Measurements from ENCODE around the gene FOXP4.
"Not testable (repeated sequence)": the region's sequence is repeated elsewhere in the genome, so short reads cannot be mapped to it uniquely, and the experiment has no call there.

The FOXP4 gene

GRCh38 chr6:41600499-41601247 lies 54.5 kb downstream of the FOXP4 start:
- DNase-seq (ENCODE audit: low spot score): no peak

DNA sequence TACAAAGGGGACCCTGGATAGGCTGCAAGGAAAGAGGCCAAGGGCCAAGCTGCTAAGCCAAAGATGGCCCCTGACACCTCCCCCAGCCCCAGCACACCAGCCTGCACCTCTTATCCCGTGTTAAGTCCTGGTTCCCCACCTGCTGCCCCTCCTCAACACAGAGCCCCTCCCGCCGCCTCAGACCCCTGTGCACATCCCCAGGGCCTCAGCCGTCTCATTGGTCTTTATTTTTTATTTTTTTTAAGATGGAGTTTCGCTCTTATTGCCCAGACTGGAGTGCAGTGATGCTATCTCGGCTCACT lies 55.0 kb downstream of the FOXP4 start:
- DNase-seq (ENCODE audit: low spot score): no peak

GRCh38 chr6:41602422-41602743 lies 56.2 kb downstream of the FOXP4 start:
- DNase-seq (ENCODE audit: low spot score): no peak

- peak; percentile 93 for DNase-seq (ENCODE audit: low spot score)
Measured at GRCh38 chr6:41602864-41603608, 56.9 kb downstream of the FOXP4 start.

GRCh38 chr6:41604006-41604405 lies 57.8 kb downstream of the FOXP4 start:
- no peak for DNase-seq (ENCODE audit: low spot score)

GRCh38 chr6:41605649-41606048 lies 59.5 kb downstream of the FOXP4 start:
- no peak for DNase-seq (ENCODE audit: low spot score)

DNA sequence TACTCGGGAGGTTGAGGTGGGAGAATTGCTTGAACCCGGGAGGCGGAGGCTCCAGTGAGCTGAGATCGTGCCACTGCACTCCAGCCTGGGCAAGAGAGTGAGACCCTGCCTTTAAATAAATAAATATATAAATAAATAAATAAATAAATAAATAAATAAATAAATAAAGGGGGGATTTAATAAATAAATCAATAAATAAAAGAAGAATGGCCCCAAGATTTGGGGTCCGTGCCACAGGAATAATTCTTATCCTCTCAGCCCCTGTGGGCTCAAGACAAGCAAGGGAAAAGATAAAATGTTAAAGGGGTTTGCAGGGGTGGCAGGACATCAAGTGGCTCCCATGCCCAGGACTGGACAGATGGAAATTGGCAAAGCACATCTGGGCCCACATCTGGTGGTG lies 60.9 kb downstream of the FOXP4 start:
- no peak for DNase-seq (ENCODE audit: low spot score)

GRCh38 chr6:41607736-41608135 lies 61.6 kb downstream of the FOXP4 start:
- no peak for DNase-seq (ENCODE audit: low spot score)

- DNase-seq (ENCODE audit: low spot score): no peak
Measured at GRCh38 chr6:41608443-41609151, 62.4 kb downstream of the FOXP4 start.

- no peak for DNase-seq (ENCODE audit: low spot score)
Measured at GRCh38 chr6:41614715-41615114, 68.5 kb downstream of the FOXP4 start.

DNA sequence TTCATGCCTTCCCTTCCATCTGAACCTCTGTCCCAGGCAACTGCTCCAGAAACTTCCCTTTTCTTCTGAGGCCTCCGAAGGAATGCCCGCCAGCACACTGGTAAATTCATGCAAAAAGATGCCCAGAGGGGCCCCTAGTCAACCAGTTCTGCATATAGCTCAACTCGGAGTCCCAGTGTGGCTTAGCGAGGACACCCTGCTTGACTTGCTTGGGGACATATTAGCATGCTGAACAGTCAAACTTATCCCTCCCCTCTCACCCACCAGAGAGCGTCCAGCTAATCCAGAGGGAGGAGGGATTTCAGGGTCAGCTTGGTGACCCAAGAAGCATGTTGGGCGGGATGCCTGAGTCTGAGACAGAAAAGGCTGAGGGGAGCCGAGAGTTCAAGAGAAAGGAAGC lies 69.1 kb downstream of the FOXP4 start:
- DNase-seq (ENCODE audit: low spot score): no peak

DNA sequence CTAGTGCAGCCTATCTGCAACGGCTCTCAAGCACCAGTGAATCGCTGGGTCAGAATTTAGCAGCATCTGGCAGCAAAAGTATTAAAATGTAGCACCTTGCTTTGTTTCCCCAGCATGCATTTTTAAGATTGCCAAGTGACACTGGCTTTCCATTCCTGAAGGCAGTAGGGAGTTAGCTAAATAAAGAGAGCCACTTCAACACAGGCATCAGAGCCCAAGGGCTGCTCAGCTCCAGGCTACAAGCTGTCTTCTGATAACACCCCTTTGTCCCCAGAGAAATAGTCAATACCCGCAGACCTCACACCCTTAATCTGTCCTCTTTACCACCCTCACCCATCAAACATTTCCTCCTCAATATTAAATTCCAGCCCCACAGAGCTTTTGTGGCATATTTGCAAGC lies 72.4 kb downstream of the FOXP4 start:
- DNase-seq (ENCODE audit: low spot score): no peak

- not testable (repeated sequence) for DNase-seq (ENCODE audit: low spot score)
Measured at GRCh38 chr6:41619193-41619592, 73.0 kb downstream of the FOXP4 start.

GRCh38 chr6:41621367-41621766 lies 75.2 kb downstream of the FOXP4 start:
- DNase-seq (ENCODE audit: low spot score): no peak

- DNase-seq (ENCODE audit: low spot score): no peak
Measured at GRCh38 chr6:41621802-41622201, 75.6 kb downstream of the FOXP4 start.

- DNase-seq (ENCODE audit: low spot score): no peak
Measured at GRCh38 chr6:41622206-41622988, 76.2 kb downstream of the FOXP4 start.

DNA sequence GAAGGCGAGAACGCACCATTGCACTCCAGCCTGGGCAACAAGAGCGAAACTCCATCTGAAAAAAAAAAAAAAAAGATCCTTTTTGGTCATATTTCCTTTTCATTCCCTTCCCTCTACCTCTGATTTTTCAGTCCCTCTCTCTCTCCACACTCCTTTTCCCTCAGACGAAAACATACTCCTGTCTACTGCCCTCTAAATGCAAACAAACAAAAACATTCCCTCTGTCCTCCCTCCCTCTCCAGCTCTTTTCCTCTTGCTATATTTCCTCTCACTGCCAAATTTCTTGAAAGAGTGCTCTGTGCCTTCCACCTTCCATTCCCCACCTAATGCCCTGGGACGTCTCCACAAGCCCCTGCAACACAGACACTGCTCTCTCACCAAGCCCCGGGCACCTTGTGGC lies 77.1 kb downstream of the FOXP4 start:
- DNase-seq (ENCODE audit: low spot score): no peak

DNA sequence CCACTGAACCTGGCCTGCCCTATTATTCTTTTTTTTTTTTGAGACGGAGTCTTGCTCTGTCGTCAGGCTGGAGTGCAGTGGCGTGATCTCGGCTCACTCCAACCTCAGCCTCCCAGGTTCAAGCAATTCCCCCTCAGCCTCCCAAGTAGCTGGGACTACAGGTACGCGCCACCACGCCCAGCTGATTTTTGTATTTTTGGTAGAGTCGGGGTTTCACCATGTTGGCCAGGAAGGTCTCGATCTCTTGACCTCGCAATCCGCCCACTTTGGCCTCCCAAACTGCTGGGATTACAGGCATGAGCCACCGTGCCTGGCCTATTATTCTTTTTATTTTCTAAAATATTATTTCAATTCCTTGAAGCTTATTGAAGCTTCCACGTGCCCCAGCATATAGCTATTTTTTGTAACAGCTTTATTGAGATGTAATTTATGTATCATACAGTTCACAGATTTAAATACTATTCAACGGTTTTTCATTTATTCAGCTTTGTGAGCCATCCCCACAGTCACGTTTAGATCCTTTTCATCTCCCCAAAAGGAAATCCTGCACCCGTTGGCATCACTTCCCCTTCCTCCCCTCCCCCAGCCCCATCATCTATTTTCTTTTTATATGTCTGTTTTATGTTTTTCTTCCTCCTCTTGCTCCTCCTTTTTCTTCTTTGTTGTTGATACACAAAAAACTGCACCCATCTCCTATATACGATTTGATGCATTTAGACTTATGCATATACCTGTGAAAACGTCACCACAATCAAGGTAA lies 78.6 kb downstream of the FOXP4 start:
- DNase-seq (ENCODE audit: low spot score): no peak

GRCh38 chr6:41625442-41625841 lies 79.3 kb downstream of the FOXP4 start:
- DNase-seq (ENCODE audit: low spot score): peak; percentile 84

GRCh38 chr6:41626022-41626421 lies 79.8 kb downstream of the FOXP4 start:
- no peak for DNase-seq (ENCODE audit: low spot score)

DNA sequence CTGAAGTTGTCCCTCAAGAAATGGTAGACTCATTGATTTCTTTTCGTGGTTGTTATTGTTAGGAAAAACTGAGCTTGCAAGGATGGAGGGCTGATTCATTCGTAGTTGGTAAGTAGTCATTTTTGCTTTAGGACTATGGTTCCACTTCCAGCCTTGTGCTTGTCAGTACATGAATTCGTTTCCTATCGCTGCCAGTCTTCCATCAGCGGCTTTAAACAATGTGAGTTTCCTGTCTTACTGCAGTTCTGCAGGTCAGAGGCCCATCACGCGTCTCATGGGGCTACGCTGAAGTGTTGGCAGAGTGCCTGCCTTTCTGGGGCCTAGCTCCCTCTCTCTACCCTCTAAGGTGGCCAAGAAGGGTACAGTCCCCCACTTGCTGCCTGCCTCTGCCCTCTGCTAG lies 80.7 kb downstream of the FOXP4 start:
- no peak for DNase-seq (ENCODE audit: low spot score)

DNA sequence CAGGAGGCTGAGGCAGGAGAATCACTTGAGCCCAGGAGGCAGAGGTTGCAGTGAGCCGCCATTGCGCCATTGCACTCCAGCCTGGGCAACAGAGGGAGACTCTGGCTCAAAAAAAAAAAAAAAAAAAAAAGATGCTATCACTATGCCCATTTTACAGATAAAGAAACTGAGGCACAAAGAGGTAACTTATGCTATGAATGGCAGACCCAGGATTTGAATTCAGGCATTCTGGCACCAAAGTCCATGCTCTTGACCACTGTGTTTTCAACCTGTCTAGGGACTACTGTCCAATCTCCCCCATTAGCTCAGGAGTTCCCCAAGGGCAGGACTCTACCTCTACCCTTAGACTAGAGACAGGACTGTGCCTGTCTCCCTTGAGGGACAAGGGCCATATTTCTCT lies 82.9 kb downstream of the FOXP4 start:
- DNase-seq (ENCODE audit: low spot score): no peak
